22Rv1 (cell line): ENCODE data around the gene GRP.

Source experiments
- CTCF ChIP-seq: fragments of 450-650 bp; IDR thresholded peaks from 2 replicates; pipeline ENCODE4 v1.5.1; 2017; ENCODE audit warnings: mild to moderate bottlenecking
- ZFX ChIP-seq: fragments of 450-650 bp; IDR thresholded peaks from 2 replicates; pipeline ENCODE4 v1.6.1; 2017; ENCODE audit warnings: antibody characterized with exemption, borderline replicate concordance

- TF ChIP-seq CTCF (no peak), ZFX (no peak)
Observed at GRCh38 chr18:59264651-59265245, 44.8 kb downstream of the GRP start.
